ENCODE data around the gene METRNL.

Gene METRNL

GRCh38 chr17:83084214-83084613 is 4.8 kb downstream of the METRNL start:
- DNase-seq (ENCODE audit: insufficient read length, low spot score) (no peak), FAIRE-seq (no peak)
- TF ChIP-seq POLR2A (IDR thresholded peaks at IDR 0.05; ENCODE audit: low read depth, low read length): no peak

GRCh38 chr17:83084621-83085056 is 5.2 kb downstream of the METRNL start:
- FAIRE-seq (no peak), DNase-seq (ENCODE audit: insufficient read length, low spot score) (no peak)
- no peak for TF ChIP-seq POLR2A (IDR thresholded peaks at IDR 0.05; ENCODE audit: low read depth, low read length)

GRCh38 chr17:83085103-83085502 is 5.7 kb downstream of the METRNL start:
- FAIRE-seq: no peak
- no peak for DNase-seq (ENCODE audit: insufficient read length, low spot score)
- no peak for TF ChIP-seq POLR2A (IDR thresholded peaks at IDR 0.05; ENCODE audit: low read depth, low read length)

- no peak for DNase-seq (ENCODE audit: insufficient read length, low spot score)
- FAIRE-seq: no peak
- TF ChIP-seq POLR2A (IDR thresholded peaks at IDR 0.05; ENCODE audit: low read depth, low read length): no peak
These were observed 6.3 kb downstream of the METRNL start for GRCh38 chr17:83085526-83086198.

GRCh38 chr17:83086199-83086880 is 6.9 kb downstream of the METRNL start:
- DNase-seq (ENCODE audit: insufficient read length, low spot score): no peak
- no peak for TF ChIP-seq POLR2A (IDR thresholded peaks at IDR 0.05; ENCODE audit: low read depth, low read length)
- FAIRE-seq: no peak

GRCh38 chr17:83086907-83087787 is 7.7 kb downstream of the METRNL start:
- no peak for FAIRE-seq
- TF ChIP-seq POLR2A (IDR thresholded peaks at IDR 0.05; ENCODE audit: low read depth, low read length): no peak
- no peak for DNase-seq (ENCODE audit: insufficient read length, low spot score)

- no peak for DNase-seq (ENCODE audit: insufficient read length, low spot score)
- FAIRE-seq: no peak
- no peak for TF ChIP-seq POLR2A (IDR thresholded peaks at IDR 0.05; ENCODE audit: low read depth, low read length)
These were observed 8.5 kb downstream of the METRNL start for GRCh38 chr17:83087788-83088360.

GRCh38 chr17:83088451-83088850 is 9.0 kb downstream of the METRNL start:
- no peak for TF ChIP-seq POLR2A (IDR thresholded peaks at IDR 0.05; ENCODE audit: low read depth, low read length)
- DNase-seq (ENCODE audit: insufficient read length, low spot score) (no peak), FAIRE-seq (no peak)

- TF ChIP-seq POLR2A (IDR thresholded peaks at IDR 0.05; ENCODE audit: low read depth, low read length): no peak
- FAIRE-seq: no peak
- DNase-seq (ENCODE audit: insufficient read length, low spot score): no peak
These were observed 9.5 kb downstream of the METRNL start for GRCh38 chr17:83088909-83089308.

- DNase-seq (ENCODE audit: insufficient read length, low spot score) (no peak), FAIRE-seq (no peak)
- no peak for TF ChIP-seq POLR2A (IDR thresholded peaks at IDR 0.05; ENCODE audit: low read depth, low read length)
These were observed 10.1 kb downstream of the METRNL start for GRCh38 chr17:83089328-83090132.

GRCh38 chr17:83090444-83091256 is 11.2 kb downstream of the METRNL start:
- FAIRE-seq (no peak), DNase-seq (ENCODE audit: insufficient read length, low spot score) (no peak)
- TF ChIP-seq POLR2A (IDR thresholded peaks at IDR 0.05; ENCODE audit: low read depth, low read length): no peak

Data from H54 (cell line).